ENCODE data around the gene CFLAR. TPM values are rescaled to one million over a fixed set of nuclear protein-coding genes. Genes with fewer than 3 reads are reported as not detected.

CFLAR gene
- total RNA-seq, 1 donor from 2014 or later, result 16.7 TPM

GRCh38 chr2:201197781-201198180 lies 81.8 kb downstream of the CFLAR start:
- H3K4me1 Mint-ChIP-seq, result no peaks in the 10 kb centered on the region
- no peak overlapping the region for H3K27ac Mint-ChIP-seq (ENCODE audit: unreplicated experiment)
- TF ChIP-seq, protein P1, sequence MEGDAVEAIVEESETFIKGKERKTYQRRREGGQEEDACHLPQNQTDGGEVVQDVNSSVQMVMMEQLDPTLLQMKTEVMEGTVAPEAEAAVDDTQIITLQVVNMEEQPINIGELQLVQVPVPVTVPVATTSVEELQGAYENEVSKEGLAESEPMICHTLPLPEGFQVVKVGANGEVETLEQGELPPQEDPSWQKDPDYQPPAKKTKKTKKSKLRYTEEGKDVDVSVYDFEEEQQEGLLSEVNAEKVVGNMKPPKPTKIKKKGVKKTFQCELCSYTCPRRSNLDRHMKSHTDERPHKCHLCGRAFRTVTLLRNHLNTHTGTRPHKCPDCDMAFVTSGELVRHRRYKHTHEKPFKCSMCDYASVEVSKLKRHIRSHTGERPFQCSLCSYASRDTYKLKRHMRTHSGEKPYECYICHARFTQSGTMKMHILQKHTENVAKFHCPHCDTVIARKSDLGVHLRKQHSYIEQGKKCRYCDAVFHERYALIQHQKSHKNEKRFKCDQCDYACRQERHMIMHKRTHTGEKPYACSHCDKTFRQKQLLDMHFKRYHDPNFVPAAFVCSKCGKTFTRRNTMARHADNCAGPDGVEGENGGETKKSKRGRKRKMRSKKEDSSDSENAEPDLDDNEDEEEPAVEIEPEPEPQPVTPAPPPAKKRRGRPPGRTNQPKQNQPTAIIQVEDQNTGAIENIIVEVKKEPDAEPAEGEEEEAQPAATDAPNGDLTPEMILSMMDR (conservative IDR thresholded peaks at IDR 0.05), result no peak
- no peaks in the 10 kb centered on the region for H3K9me3 Mint-ChIP-seq
- no peak for DNase-seq (ENCODE audit: low read depth, low spot score)
- H3K36me3 Mint-ChIP-seq (ENCODE audit: low read depth), result no peaks in the 10 kb centered on the region
- H3K27me3 Mint-ChIP-seq (ENCODE audit: low read depth), result peaks cover 4% of the 10 kb centered on the region
- H3K4me3 Mint-ChIP-seq, result no peak overlapping the region

DNA sequence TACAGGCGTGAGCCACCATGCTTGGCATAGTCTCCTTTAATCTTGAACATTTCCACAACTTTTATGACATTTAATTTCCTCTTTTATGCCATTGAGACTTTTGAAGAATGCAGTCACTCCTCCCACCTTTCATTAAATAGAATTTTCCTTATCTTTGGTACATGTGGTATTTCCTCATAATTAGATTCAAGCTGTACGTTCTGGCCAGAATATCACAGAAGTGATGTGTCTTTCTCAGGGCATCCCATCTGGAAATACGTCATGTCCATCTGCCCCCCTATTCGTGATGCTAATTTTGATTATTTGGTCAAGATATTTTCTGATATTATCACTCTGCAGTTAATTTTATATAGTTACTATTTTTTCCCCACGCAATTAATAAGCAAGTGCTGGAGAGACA lies 83.9 kb downstream of the CFLAR start:
- TF ChIP-seq, protein P1 (conservative IDR thresholded peaks at IDR 0.05), result no peak
- Mint-ChIP-seq H3K4me1 (no peaks in the 10 kb centered on the region), H3K4me3 (no peak overlapping the region), H3K27ac (ENCODE audit: unreplicated experiment) (no peak overlapping the region), H3K27me3 (ENCODE audit: low read depth) (peaks cover 4% of the 10 kb centered on the region), H3K9me3 (no peaks in the 10 kb centered on the region), H3K36me3 (ENCODE audit: low read depth) (no peaks in the 10 kb centered on the region)
- DNase-seq (ENCODE audit: low read depth, low spot score), result no peak

GRCh38 chr2:201200345-201200744 lies 84.4 kb downstream of the CFLAR start:
- no peak overlapping the region for H3K4me3 Mint-ChIP-seq
- H3K9me3 Mint-ChIP-seq, result no peaks in the 10 kb centered on the region
- H3K4me1 Mint-ChIP-seq, result no peaks in the 10 kb centered on the region
- H3K27ac Mint-ChIP-seq (ENCODE audit: unreplicated experiment), result no peak overlapping the region
- H3K27me3 Mint-ChIP-seq (ENCODE audit: low read depth), result peaks cover 4% of the 10 kb centered on the region
- TF ChIP-seq, protein P1 (conservative IDR thresholded peaks at IDR 0.05), result no peak
- H3K36me3 Mint-ChIP-seq (ENCODE audit: low read depth), result no peaks in the 10 kb centered on the region
- no peak for DNase-seq (ENCODE audit: low read depth, low spot score)

DNA sequence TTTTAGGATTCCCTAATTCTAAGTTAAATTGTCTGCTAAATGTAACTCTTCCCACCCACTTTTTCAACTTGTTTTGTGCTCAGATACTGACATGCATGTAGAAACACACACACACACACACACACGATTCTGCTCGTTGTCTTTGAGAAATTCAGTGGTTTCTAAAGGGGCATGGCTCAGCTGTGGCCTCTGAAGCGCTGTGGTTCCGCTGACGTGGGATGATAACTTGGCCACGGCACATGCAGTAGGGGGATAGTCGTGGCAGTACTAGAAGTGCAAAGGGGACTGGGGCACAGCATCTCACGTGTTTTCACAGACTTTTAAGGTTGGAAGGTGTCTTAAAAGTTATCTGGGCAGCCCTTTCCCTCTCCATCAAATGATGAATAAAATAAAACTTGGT lies 85.4 kb downstream of the CFLAR start:
- no peaks in the 10 kb centered on the region for H3K4me1 Mint-ChIP-seq
- no peaks in the 10 kb centered on the region for H3K9me3 Mint-ChIP-seq
- H3K27ac Mint-ChIP-seq (ENCODE audit: unreplicated experiment), result no peak overlapping the region
- TF ChIP-seq, protein P1 (conservative IDR thresholded peaks at IDR 0.05), result no peak
- peaks cover 1% of the 10 kb centered on the region for H3K27me3 Mint-ChIP-seq (ENCODE audit: low read depth)
- no peak overlapping the region for H3K4me3 Mint-ChIP-seq
- no peak for DNase-seq (ENCODE audit: low read depth, low spot score)
- H3K36me3 Mint-ChIP-seq (ENCODE audit: low read depth), result no peaks in the 10 kb centered on the region

DNA sequence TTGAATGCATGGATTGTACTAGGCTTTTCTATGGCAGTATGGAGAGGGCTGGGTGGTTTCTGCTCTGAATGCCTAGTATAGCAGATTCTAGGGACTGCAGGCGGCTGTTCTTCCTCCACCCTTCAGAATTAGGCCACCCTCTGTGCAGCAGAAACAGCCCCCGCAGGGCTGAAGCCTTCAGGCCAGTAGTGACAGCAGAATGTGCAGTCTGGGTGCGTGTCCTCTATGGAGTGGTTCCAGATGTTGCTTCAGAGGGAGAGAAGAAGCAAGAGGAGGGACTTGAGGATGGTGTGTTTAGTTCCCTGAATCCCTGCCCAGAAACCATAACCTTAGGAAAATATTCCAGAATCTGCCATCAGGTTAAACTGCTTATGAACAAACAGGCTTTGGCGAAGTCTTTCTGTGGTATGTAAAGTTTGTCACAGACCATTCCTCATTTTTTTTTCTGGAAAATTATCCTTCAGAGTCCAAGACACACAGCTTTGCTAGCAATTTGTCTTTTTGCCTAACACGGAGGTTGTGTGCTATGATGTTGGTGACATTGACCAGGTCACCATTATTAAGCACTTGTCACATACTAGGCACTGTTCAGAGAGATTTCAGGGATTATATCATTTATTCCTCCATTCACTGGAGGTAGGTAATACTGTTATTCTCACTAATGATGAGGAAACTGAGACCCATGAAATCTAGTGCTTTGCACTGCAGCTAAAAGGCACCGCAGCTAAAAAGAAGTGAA lies 88.1 kb downstream of the CFLAR start:
- no peaks in the 10 kb centered on the region for H3K4me1 Mint-ChIP-seq
- H3K36me3 Mint-ChIP-seq (ENCODE audit: low read depth), result no peaks in the 10 kb centered on the region
- no peak for DNase-seq (ENCODE audit: low read depth, low spot score)
- TF ChIP-seq, protein P1 (conservative IDR thresholded peaks at IDR 0.05), result no peak
- no peak overlapping the region for H3K27ac Mint-ChIP-seq (ENCODE audit: unreplicated experiment)
- H3K4me3 Mint-ChIP-seq, result no peak overlapping the region
- H3K9me3 Mint-ChIP-seq, result no peaks in the 10 kb centered on the region
- no peaks in the 10 kb centered on the region for H3K27me3 Mint-ChIP-seq (ENCODE audit: low read depth)

Data from neural crest cell (in vitro differentiated cells).